Measurements from ENCODE around the gene C19orf53. TPM values are rescaled to one million over a fixed set of nuclear protein-coding genes. Genes with fewer than 3 reads are reported as not detected.

The C19orf53 gene
- total and polyA plus RNA-seq, 10 of the 15 experiments (the other 5 are each of a cell fraction or from before 2014, with no cell fraction given), result 109 to 449 (median 218) TPM

DNA sequence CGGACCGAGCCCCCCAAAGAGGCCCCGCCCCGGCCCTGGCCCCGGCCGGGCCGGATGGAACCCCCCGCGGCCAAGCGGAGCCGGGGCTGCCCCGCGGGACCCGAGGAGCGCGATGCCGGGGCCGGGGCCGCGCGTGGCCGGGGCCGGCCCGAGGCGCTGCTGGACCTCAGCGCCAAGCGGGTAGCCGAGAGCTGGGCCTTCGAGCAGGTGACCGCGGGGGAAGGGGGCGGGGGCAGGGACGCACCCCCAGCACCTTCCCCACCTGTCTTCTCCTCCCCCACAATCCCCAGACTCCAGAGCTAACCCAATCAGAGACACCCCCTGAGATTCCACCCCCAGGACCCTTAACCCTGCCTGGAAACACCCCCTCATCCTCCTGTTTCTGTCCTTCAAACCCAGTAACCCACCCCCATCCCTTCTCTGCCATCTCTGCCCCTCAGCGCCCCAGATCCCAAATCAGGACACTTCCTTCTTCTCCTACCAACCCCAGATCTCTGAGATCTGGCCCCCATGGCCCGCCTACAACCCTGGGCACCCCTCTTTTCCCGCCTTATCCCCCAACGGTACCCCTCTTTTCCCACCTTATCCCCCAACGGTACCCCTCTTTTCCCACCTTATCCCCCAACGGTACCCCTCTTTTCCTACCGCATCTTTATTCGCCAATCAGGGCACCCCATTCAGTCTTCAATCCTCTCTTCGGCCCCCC lies 21.5 kb downstream of the C19orf53 start (continued):
- TF ChIP-seq NFYB (IDR thresholded peaks at IDR 0.05; ENCODE audit: insufficient read depth, low read depth, low read length) (no peak), RAD51 (IDR thresholded peaks at IDR 0.05) (no peak), ATF7 (IDR thresholded peaks at IDR 0.05; ENCODE audit: low read depth) (no peak), ZNF207 (IDR thresholded peaks at IDR 0.05; ENCODE audit: borderline replicate concordance) (0 out of 2 replicates have a peak, but pooled peaks have one; percentile 68), CHD2 (IDR thresholded peaks at IDR 0.05; ENCODE audit: borderline replicate concordance, low read depth, low read length) (no peak), PML (IDR thresholded peaks at IDR 0.05; ENCODE audit: low read length) (no peak), RFX5 (IDR thresholded peaks at IDR 0.05; ENCODE audit: low read depth, low read length) (no peak), TARDBP (IDR thresholded peaks at IDR 0.05; ENCODE audit: borderline replicate concordance) (no peak), CBX3 (IDR thresholded peaks at IDR 0.05; ENCODE audit: borderline replicate concordance, low read depth) (no peak), RELA (IDR thresholded peaks at IDR 0.05; ENCODE audit: borderline replicate concordance, partially characterized antibody) (no peak), ESRRA (IDR thresholded peaks at IDR 0.05; ENCODE audit: low read length) (no peak), SREBF1 (IDR thresholded peaks at IDR 0.05; ENCODE audit: low read length) (no peak), KDM1A (IDR thresholded peaks at IDR 0.05; ENCODE audit: borderline replicate concordance) (no peak), BCL11A (IDR thresholded peaks at IDR 0.05; ENCODE audit: low read depth, low read length) (no peak), JUND (IDR thresholded peaks at IDR 0.05; ENCODE audit: low read depth, low read length) (no peak), WRNIP1 (IDR thresholded peaks at IDR 0.05; ENCODE audit: borderline replicate concordance, low read depth, low read length) (no peak), NFXL1 (IDR thresholded peaks at IDR 0.05; ENCODE audit: borderline replicate concordance) (no peak), RUNX3 (IDR thresholded peaks at IDR 0.05; ENCODE audit: low read length) (no peak), POLR2A (IDR thresholded peaks at IDR 0.05; ENCODE audit: low read depth, low read length) (peak; percentile 11; the same call in 1 of the 2 replicates), ZNF274 (IDR thresholded peaks at IDR 0.05; ENCODE audit: insufficient read depth, insufficient read length) (no peak), TCF7 (IDR thresholded peaks at IDR 0.05; ENCODE audit: borderline replicate concordance) (no peak), POLR2AphosphoS5 (IDR thresholded peaks at IDR 0.05; ENCODE audit: low read length) (0 out of 2 replicates have a peak, but pooled peaks have one; percentile 38), NR2C1 (IDR thresholded peaks at IDR 0.05) (peak; percentile 43; the same call in 1 of the 2 replicates), BHLHE40 (IDR thresholded peaks at IDR 0.05; ENCODE audit: borderline replicate concordance in 1 of 2, low read depth in 2 of 2, low read length in 1 of 2) (peak in 1 of 2 experiments; percentile 84; a peak in 2 of 4 replicates), ZZZ3 (IDR thresholded peaks at IDR 0.05; ENCODE audit: control insufficient read depth, insufficient read length, low read depth) (no peak), HDGF (IDR thresholded peaks at IDR 0.05) (no peak), MTA2 (IDR thresholded peaks at IDR 0.05; ENCODE audit: low read depth) (no peak), CHD4 (IDR thresholded peaks at IDR 0.05) (no peak)
- TF ChIP-seq, protein P1, sequence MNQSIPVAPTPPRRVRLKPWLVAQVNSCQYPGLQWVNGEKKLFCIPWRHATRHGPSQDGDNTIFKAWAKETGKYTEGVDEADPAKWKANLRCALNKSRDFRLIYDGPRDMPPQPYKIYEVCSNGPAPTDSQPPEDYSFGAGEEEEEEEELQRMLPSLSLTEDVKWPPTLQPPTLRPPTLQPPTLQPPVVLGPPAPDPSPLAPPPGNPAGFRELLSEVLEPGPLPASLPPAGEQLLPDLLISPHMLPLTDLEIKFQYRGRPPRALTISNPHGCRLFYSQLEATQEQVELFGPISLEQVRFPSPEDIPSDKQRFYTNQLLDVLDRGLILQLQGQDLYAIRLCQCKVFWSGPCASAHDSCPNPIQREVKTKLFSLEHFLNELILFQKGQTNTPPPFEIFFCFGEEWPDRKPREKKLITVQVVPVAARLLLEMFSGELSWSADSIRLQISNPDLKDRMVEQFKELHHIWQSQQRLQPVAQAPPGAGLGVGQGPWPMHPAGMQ (IDR thresholded peaks at IDR 0.05; ENCODE audit: borderline replicate concordance), result no peak
- TF ChIP-seq, protein P2, sequence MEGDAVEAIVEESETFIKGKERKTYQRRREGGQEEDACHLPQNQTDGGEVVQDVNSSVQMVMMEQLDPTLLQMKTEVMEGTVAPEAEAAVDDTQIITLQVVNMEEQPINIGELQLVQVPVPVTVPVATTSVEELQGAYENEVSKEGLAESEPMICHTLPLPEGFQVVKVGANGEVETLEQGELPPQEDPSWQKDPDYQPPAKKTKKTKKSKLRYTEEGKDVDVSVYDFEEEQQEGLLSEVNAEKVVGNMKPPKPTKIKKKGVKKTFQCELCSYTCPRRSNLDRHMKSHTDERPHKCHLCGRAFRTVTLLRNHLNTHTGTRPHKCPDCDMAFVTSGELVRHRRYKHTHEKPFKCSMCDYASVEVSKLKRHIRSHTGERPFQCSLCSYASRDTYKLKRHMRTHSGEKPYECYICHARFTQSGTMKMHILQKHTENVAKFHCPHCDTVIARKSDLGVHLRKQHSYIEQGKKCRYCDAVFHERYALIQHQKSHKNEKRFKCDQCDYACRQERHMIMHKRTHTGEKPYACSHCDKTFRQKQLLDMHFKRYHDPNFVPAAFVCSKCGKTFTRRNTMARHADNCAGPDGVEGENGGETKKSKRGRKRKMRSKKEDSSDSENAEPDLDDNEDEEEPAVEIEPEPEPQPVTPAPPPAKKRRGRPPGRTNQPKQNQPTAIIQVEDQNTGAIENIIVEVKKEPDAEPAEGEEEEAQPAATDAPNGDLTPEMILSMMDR (IDR thresholded peaks at IDR 0.05 in 2 of 3, conservative IDR thresholded peaks at IDR 0.05 in 1 of 3; ENCODE audit: control insufficient read depth in 2 of 3, extremely low read depth in 1 of 3, insufficient read depth in 1 of 3, low read depth in 3 of 3, low read length in 3 of 3), result no peak
- TF ChIP-seq, protein P3, sequence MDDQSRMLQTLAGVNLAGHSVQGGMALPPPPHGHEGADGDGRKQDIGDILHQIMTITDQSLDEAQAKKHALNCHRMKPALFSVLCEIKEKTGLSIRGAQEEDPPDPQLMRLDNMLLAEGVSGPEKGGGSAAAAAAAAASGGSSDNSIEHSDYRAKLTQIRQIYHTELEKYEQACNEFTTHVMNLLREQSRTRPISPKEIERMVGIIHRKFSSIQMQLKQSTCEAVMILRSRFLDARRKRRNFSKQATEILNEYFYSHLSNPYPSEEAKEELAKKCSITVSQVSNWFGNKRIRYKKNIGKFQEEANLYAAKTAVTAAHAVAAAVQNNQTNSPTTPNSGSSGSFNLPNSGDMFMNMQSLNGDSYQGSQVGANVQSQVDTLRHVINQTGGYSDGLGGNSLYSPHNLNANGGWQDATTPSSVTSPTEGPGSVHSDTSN (IDR thresholded peaks at IDR 0.05; ENCODE audit: insufficient replicate concordance, low read depth, low read length), result no peak

All from GM12878 (cell line).